Gastrocnemius medialis (tissue), 4 donors: ENCODE results near the gene ADARB2. TPM values are rescaled to one million over a fixed set of nuclear protein-coding genes. Genes with fewer than 3 reads are reported as not detected.

Source experiments
- ATAC-seq, 2 donors: fragments of 150-250 bp; one replicate each; pipeline ENCODE4 v1.9.1; 2016
- DNase-seq, 2 donors: peaks; one replicate each; pipeline ENCODE4 v3.0.0-alpha.2; 2019
- H3K27ac ChIP-seq, 4 donors: fragments of 200-600 bp; sonication (generic); 1 replicate in 1 of 4; 2 replicates in 3 of 4; pipeline ENCODE4 v1.5.1; 2016 to 2018; ENCODE audit warnings: mild to moderate bottlenecking in 2 of 4, moderate library complexity in 1 of 4
- H3K27me3 ChIP-seq, 3 donors: fragments of 200-600 bp; sonication (generic) in 2 of 3; 1 replicate in 1 of 3; 2 replicates in 2 of 3; pipeline versions ENCODE4 v1.5.1 to v1.6.0; 2016 to 2019; ENCODE audit warnings: mild to moderate bottlenecking in 1 of 3, moderate library complexity in 1 of 3
- H3K36me3 ChIP-seq, 2 donors: fragments of 200-600 bp; sonication (generic) in 1 of 2; one replicate each; pipeline ENCODE4 v1.5.1; 2017 to 2018
- H3K4me1 ChIP-seq, 2 donors: fragments of 200-600 bp; sonication (generic) in 1 of 2; one replicate each; pipeline ENCODE4 v1.5.1; 2016 to 2017; ENCODE audit warnings: mild to moderate bottlenecking in 2 of 2
- H3K4me3 ChIP-seq, 4 donors: fragments of 200-600 bp; sonication (generic) in 3 of 4; 1 replicate in 1 of 4; 2 replicates in 3 of 4; pipeline ENCODE4 v1.5.1; 2016 to 2019; ENCODE audit warnings: mild to moderate bottlenecking in 2 of 4
- H3K9me3 ChIP-seq, 3 donors: fragments of 200-600 bp; sonication (generic) in 2 of 3; 1 replicate in 1 of 3; 2 replicates in 2 of 3; pipeline ENCODE4 v1.5.1; 2016 to 2019
- POLR2A ChIP-seq, 2 donors: fragments of 450-650 bp; IDR thresholded peaks; one replicate each; pipeline ENCODE4 v1.6.1; 2017; ENCODE audit warnings: antibody characterized with exemption in 2 of 2, mild to moderate bottlenecking in 2 of 2, moderate library complexity in 2 of 2
- in situ Hi-C, 4 donors: fragments of 200-750 bp; cut with MboI; loops; one replicate each; pipeline versions ENCODE4 v1.15.0 to v1.8.0; 2017; ENCODE audit warnings: low sequenced_read_pairs in 4 of 4
- intact Hi-C: fragments of 100-400 bp; cut with DNase I; formaldehyde crosslinking; loops from one replicate; pipeline ENCODE4 v1.15.1; 2023; ENCODE audit warnings: low total_unique reads
- total RNA-seq, 4 donors: library from RNA; depleted of rRNA; stranded (reverse); fragments of >200 nt; gene quantifications; one replicate each; pipeline versions ENCODE4 v1.1.0 to v1.2.3, GENCODE V29; 2016
- TF ChIP-seq, protein P1 (sequence below), 5 experiments: fragments of 450-650 bp in 3 of 5; fragments of 200-600 bp in 2 of 5; sonication (generic) in 2 of 5; IDR thresholded peaks in 4 of 5; conservative IDR thresholded peaks in 1 of 5; 1 replicate in 4 of 5; 2 replicates in 1 of 5; pipeline ENCODE4 v1.5.1; 2016 to 2019; ENCODE audit warnings: antibody characterized with exemption in 5 of 5, mild to moderate bottlenecking in 3 of 5, moderate library complexity in 3 of 5

Gene ADARB2
- total RNA-seq, 4 donors from 2014 or later = 0.07 to 0.87 (median 0.10) TPM

DNA sequence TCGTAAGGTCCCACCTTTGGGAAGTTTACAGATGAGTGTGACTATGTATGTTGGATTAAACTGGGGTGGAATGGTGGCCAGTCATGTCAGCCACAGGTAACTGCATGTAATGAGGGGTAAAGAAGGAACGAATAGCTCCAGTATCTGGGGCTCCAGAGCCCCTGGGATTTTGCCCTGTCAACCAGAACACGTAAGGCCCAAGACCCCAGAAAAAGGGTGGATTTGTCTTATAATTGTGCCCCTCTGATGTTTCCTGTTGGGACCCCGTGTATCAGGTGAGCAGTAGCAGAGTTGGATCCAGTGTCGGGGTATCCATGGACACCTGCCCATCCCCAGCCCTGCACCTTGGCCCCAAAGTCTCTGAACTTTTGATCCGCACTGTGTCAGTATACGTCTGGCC is 76.9 kb downstream of the ADARB2 start:
- no peak for ATAC-seq
- Histone ChIP-seq H3K4me3 (no peak overlapping the region), H3K27ac (no peak overlapping the region), H3K4me1 (no peaks in the 10 kb centered on the region), H3K36me3 (no peaks in the 10 kb centered on the region), H3K27me3 (no peaks in the 10 kb centered on the region), H3K9me3 (no peaks in the 10 kb centered on the region)
- in situ Hi-C loops (no loop called here), intact Hi-C loops (no loop called here)
- DNase-seq = no peak
- TF ChIP-seq POLR2A (IDR thresholded peaks at IDR 0.05) = no peak
- TF ChIP-seq, protein P1, sequence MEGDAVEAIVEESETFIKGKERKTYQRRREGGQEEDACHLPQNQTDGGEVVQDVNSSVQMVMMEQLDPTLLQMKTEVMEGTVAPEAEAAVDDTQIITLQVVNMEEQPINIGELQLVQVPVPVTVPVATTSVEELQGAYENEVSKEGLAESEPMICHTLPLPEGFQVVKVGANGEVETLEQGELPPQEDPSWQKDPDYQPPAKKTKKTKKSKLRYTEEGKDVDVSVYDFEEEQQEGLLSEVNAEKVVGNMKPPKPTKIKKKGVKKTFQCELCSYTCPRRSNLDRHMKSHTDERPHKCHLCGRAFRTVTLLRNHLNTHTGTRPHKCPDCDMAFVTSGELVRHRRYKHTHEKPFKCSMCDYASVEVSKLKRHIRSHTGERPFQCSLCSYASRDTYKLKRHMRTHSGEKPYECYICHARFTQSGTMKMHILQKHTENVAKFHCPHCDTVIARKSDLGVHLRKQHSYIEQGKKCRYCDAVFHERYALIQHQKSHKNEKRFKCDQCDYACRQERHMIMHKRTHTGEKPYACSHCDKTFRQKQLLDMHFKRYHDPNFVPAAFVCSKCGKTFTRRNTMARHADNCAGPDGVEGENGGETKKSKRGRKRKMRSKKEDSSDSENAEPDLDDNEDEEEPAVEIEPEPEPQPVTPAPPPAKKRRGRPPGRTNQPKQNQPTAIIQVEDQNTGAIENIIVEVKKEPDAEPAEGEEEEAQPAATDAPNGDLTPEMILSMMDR (IDR thresholded peaks at IDR 0.05 in 4 of 5, conservative IDR thresholded peaks at IDR 0.05 in 1 of 5) = no peak

DNA sequence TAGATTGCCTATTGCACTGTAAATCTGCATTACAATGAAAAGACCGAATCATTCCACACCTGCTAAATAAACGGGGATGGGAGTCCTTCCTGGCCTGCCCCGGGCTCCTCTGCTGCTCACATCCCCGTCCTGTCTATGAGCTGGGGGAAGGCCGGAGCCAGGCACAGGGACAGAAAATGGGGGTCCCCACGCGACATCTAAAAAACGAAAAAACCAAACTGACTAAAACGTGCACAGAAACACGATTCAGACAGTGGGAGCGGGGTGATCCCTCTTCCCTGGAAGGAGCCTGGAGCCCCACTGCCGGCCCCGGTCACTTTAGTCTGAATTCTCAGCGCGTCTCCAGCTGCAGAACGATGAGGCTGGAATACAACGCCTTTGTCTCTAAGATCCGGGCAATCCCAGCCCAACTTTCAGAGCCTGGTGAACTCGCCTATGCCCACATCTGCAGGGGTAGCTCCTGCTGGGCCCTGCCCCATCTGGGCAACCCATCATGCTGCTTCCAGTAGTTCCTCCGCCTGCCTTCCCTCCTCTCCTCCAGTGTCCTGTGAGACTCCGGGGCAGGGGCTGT is 78.0 kb downstream of the ADARB2 start:
- H3K4me3 ChIP-seq = no peak overlapping the region
- no peak for TF ChIP-seq POLR2A (IDR thresholded peaks at IDR 0.05)
- TF ChIP-seq, protein P1 (IDR thresholded peaks at IDR 0.05 in 4 of 5, conservative IDR thresholded peaks at IDR 0.05 in 1 of 5) = no peak
- no peaks in the 10 kb centered on the region for H3K4me1 ChIP-seq
- in situ Hi-C loops = no loop called here
- no peaks in the 10 kb centered on the region for H3K9me3 ChIP-seq
- H3K27me3 ChIP-seq = no peaks in the 10 kb centered on the region
- intact Hi-C loops = no loop called here
- no peak overlapping the region for H3K27ac ChIP-seq
- ATAC-seq = no peak
- no peak for DNase-seq
- H3K36me3 ChIP-seq = no peaks in the 10 kb centered on the region

DNA sequence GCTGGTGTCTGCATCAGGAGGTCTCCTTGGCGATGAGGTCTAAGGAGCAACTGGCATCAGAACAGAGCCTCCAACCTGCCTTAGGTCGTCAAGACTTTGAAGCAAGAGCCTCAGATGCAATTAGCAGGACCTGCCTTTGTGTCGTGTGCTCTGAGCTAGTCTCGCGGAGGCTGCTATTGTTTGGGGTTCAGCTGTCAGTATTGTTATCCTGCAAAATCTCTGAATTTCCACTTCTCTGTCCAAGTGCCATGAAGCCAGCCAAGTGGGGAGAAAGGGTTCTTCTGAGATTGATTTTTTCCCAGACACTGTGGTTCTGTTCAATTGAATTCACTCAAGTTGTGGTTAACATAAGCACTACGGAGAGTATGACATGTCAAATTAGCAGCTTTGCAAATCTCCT is 78.7 kb downstream of the ADARB2 start:
- H3K4me3 ChIP-seq = no peak overlapping the region
- no peaks in the 10 kb centered on the region for H3K27me3 ChIP-seq
- no peak for TF ChIP-seq POLR2A (IDR thresholded peaks at IDR 0.05)
- TF ChIP-seq, protein P1 (IDR thresholded peaks at IDR 0.05 in 4 of 5, conservative IDR thresholded peaks at IDR 0.05 in 1 of 5) = no peak
- H3K4me1 ChIP-seq = no peaks in the 10 kb centered on the region
- H3K36me3 ChIP-seq = no peaks in the 10 kb centered on the region
- in situ Hi-C loops = no loop called here
- intact Hi-C loops = no loop called here
- no peaks in the 10 kb centered on the region for H3K9me3 ChIP-seq
- DNase-seq (no peak), ATAC-seq (no peak)
- H3K27ac ChIP-seq = no peak overlapping the region

DNA sequence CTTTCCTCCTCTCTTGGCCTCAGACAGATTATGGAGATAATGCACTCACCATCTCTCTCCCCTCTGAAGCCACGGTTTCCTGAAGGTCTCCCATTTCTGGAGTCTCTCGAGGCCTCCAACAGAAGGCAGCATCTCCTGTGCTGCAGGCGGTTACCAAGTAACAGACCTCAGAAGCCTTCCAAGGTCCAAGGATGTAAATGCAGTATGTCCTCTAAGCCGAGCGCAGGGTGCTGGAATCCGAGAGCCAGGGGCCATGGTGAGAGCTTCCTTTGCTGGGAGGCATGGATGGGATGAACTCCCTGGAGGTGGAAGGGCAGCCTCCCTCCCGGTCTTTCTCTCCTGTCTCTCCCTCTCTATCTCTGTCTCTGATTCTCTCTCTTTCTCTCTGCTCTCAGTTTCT is 79.8 kb downstream of the ADARB2 start:
- TF ChIP-seq POLR2A (IDR thresholded peaks at IDR 0.05) = no peak
- TF ChIP-seq, protein P1 (IDR thresholded peaks at IDR 0.05 in 4 of 5, conservative IDR thresholded peaks at IDR 0.05 in 1 of 5) = no peak

DNA sequence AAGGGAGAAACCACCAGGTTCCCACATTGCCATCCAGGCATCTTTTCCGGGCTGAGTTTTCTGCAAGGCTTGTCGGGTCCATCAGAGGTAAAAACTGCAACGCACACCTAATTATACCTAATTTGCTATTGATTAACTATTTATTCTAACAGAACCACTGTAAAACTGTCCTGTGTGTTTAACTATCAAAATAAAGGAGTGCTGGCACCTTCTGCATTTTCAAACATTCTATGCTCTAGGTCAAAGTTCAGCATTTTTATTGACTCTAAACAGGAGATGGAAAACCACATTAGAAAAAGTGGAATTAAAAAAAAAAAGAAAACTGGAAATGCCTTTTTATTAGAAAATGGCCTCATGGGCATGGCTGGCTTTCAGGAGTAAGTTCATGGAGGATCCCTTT is 82.0 kb downstream of the ADARB2 start:
- Histone ChIP-seq H3K9me3 (no peaks in the 10 kb centered on the region), H3K27ac (no peak overlapping the region), H3K4me1 (no peaks in the 10 kb centered on the region), H3K27me3 (no peaks in the 10 kb centered on the region), H3K36me3 (no peaks in the 10 kb centered on the region), H3K4me3 (no peak overlapping the region)
- intact Hi-C loops (no loop called here), in situ Hi-C loops (no loop called here)
- no peak for TF ChIP-seq POLR2A (IDR thresholded peaks at IDR 0.05)
- TF ChIP-seq, protein P1 (IDR thresholded peaks at IDR 0.05 in 4 of 5, conservative IDR thresholded peaks at IDR 0.05 in 1 of 5) = no peak
- no peak for DNase-seq
- ATAC-seq = no peak

More for the DNA sequence above, 79.8 kb downstream of the ADARB2 start:
- Histone ChIP-seq H3K4me1 (no peaks in the 10 kb centered on the region), H3K4me3 (no peak overlapping the region), H3K27ac (no peak overlapping the region), H3K27me3 (no peaks in the 10 kb centered on the region), H3K9me3 (no peaks in the 10 kb centered on the region), H3K36me3 (no peaks in the 10 kb centered on the region)
- intact Hi-C loops = no loop called here
- DNase-seq (no peak), ATAC-seq (no peak)
- in situ Hi-C loops = no loop called here
